VCaP (cell line): ENCODE data around the gene SCGB3A1.

Experiments
- H3K27ac ChIP-seq: fragments of 450-650 bp; 2 replicates; pipeline ENCODE4 v1.5.1; 2017
- TF ChIP-seq, protein P1 (sequence below): fragments of 450-650 bp; conservative IDR thresholded peaks from 2 replicates; pipeline ENCODE4 v1.5.1; 2017; ENCODE audit warnings: mild to moderate bottlenecking, moderate library complexity

SCGB3A1 gene

DNA sequence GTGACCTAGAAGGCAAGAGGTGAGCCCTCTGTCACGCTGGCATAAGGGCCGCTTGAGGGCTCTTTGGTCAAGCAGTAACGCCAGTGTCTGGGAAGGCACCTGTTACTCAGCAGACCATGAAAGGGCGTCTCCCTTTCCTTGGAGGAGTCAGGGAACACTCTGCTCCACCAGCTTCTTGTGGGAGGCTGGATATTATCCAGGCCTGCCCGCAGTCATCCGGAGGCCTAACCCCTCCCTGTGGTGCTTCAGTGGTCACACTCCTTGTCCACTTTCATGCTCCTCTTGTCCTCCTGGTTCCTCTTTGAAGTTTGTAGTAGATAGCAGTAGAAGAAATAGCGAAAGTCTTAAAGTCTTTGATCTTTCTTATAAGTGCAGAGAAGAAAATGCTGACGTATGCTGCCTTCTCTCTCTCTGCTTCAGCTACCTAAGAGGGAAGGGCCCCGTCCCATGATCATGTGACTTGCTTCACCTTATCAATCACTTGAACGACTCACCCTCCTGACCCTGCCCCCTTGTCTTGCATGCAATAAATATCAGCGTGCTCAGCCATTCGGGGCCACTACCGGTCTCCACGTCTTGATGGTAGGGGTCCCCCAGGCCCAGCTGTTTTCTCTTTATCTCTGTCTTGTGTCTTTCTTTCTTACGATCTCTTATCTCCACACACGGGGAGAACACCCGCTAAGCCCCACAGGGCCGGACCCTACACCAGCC, 16.7 kb upstream of the SCGB3A1 start:
- H3K27ac ChIP-seq, result peak overlapping the region; percentile 39
- TF ChIP-seq, protein P1, sequence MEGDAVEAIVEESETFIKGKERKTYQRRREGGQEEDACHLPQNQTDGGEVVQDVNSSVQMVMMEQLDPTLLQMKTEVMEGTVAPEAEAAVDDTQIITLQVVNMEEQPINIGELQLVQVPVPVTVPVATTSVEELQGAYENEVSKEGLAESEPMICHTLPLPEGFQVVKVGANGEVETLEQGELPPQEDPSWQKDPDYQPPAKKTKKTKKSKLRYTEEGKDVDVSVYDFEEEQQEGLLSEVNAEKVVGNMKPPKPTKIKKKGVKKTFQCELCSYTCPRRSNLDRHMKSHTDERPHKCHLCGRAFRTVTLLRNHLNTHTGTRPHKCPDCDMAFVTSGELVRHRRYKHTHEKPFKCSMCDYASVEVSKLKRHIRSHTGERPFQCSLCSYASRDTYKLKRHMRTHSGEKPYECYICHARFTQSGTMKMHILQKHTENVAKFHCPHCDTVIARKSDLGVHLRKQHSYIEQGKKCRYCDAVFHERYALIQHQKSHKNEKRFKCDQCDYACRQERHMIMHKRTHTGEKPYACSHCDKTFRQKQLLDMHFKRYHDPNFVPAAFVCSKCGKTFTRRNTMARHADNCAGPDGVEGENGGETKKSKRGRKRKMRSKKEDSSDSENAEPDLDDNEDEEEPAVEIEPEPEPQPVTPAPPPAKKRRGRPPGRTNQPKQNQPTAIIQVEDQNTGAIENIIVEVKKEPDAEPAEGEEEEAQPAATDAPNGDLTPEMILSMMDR, result no peak

DNA sequence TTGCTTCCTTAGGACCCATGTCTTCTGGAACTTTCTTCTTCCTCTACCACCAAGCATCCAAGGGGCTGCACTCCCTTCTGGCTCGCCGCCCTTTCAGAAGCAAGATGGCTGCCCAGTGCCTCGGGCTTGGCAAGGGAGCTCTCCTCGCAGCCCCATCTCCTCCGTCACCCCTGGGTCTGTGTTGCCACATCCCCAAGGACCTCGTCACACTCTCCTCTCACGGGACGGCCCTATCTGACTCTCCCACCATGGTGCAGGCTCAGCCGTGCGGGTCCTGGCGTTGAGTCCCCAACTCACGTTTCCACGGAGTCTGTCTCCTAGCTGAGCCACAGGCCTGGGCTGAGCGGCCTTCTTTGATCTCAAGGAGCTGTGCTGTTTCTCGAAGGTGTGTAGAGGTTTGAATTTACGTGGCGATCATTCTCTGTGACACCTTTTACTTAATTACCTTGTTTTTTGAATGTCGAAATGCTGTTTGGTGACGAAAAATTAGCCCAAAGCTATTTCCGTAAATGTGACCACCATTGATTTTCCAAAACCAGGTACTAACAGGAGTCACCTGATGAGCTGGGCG, 15.0 kb upstream of the SCGB3A1 start:
- TF ChIP-seq, protein P1, result peak; percentile 59
- H3K27ac ChIP-seq, result no peak overlapping the region

DNA sequence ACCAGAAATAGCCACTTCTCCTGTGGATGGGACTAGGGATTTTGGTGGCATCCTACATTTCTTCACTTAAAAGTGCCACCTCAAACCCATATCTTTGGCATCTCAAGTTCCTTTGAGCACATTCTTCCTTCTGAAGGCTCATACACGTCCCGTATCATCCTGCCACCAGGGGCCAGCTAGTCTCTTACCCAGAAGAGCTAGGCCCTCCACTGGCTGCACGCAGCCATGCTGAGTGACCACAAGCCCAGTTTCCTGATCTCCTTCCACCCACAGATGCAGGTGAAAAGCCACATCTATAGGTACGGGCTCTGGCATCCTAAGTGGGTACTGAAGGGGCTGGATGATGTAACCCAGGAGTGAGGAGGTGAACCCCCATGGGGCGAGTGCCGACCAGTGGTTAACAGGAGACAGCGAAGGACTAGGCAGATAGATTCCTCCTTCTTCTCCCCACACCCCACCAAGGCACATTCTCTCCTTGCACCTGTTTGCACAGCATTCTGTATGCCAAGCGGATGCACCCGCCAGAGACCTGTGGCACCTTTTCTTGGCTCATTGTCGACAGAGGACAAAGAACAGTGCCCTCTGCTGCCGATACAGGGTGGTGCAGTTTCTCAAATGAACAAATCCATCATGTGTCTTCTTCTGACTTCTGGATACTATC, 14.4 kb upstream of the SCGB3A1 start:
- TF ChIP-seq, protein P1, result peak; percentile 95
- no peak overlapping the region for H3K27ac ChIP-seq

DNA sequence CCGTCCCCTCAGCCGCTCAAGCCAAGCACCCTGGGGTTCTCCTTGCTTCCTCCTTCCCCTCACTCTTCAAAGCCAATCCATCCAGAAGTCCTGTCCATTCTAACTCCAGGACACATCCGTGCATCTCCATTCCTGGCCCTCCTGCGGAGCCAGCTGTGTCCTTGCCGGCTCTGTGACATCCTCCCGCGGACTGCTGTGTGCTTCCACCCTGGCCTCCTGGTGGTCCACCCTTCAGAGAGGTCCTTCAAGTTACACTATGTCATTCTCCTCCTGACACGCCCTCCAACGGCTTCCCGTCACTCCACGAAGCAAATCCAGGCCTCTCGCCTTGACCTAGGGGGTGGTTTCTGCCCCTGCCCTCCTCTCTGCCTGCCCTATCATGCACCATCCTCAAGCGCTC, 13.0 kb upstream of the SCGB3A1 start:
- TF ChIP-seq, protein P1, result no peak
- H3K27ac ChIP-seq, result no peak overlapping the region

DNA sequence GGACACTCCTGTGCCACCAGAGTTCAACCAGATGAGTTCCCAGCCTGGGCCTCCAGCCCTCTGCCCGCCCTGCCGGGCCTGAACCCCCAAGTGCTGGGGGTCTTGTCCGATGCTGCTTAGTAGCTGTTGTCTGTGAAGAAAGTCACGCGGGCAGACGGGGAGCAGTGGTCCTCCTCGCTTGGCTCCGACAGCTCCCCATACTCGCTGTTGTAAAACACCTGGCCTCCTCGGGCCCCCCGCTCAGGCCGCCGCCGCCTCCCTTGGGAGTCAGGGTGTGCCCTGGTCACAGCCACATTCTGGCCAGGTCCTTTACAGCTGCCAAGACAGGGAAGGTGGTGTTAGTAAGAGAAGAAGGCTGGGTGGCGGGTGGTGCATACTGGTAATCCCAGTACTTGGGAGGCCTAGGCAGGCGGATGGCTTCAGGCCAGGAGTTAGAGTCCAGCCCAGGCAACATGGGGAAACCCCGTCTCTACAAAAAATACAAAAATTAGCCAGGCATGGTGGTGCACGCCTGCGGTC, 11.8 kb upstream of the SCGB3A1 start:
- no peak overlapping the region for H3K27ac ChIP-seq
- TF ChIP-seq, protein P1, result no peak

DNA sequence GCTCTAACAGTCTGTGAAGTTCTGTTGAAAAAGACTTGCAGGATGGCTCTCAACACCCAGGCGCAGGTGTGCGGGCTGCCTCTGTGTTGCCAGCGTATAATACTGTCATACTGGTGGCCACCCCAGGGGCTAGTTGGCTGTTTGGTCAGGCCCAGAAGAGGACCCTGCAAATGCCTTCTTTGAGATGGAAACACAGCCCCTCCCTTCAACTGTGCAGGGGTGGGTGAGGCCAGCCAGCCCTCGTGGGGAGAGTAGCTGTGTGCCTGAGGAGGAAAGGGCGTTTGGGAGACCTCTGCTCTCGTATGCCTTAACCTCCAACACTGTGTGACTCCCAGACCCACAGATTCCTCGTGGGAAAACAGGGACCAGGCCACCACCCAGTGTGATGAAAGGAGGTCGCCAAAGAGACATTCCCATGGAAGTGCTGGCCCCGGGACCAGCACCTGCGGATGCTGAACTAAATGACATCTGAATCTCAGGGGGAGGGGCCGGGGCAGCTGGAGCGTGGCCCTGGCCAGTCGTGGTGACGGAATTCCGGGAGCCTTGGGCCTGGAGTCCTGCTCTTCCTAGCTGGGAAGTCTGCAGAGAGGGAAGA, 11.3 kb upstream of the SCGB3A1 start:
- TF ChIP-seq, protein P1, result no peak
- H3K27ac ChIP-seq, result no peak overlapping the region
